GM20000 (cell line): Measurements from ENCODE around the gene FZR1.

ENCODE experiments used
- DNase-seq: peaks from one replicate; pipeline ENCODE4 v3.0.0; 2012; ENCODE audit warnings: low spot score
- TF ChIP-seq, protein P1 (sequence below): IDR thresholded peaks from 2 replicates; pipeline ENCODE4 v1.5.1; 2012; ENCODE audit warnings: mild to moderate bottlenecking, control low read depth; ENCODE audit errors: extremely low read depth, missing control alignments

Gene FZR1

DNA sequence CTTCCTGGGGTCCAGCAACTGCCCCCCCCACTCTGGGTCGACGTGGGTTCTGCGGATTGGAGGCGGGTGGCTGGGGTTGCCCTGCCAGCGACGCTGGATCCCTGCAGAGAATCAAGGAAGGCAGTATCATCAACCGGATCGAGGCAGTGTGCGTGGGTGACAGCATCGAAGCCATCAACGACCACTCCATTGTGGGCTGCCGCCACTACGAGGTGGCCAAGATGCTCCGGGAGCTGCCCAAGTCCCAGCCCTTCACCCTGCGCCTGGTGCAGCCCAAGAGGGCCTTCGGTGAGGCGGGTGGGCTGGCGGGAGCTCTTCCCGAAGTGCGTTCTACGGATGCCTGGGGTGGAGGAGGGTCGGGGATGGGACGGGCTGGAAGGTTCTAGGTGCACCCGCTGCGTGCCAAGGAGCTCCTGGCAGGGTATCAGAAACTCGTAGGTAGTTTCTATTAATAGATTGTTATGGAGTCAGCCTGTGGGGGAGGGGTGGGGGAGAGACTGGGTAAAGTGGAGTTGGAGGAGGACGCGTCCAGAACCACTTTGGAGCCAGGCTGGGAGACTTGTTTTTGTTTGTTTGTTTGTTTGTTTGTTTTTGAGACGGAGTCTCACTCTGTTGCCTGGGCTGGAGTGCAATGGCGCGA is 80.7 kb downstream of the FZR1 start:
- peak; percentile 24 for DNase-seq
- TF ChIP-seq, protein P1, sequence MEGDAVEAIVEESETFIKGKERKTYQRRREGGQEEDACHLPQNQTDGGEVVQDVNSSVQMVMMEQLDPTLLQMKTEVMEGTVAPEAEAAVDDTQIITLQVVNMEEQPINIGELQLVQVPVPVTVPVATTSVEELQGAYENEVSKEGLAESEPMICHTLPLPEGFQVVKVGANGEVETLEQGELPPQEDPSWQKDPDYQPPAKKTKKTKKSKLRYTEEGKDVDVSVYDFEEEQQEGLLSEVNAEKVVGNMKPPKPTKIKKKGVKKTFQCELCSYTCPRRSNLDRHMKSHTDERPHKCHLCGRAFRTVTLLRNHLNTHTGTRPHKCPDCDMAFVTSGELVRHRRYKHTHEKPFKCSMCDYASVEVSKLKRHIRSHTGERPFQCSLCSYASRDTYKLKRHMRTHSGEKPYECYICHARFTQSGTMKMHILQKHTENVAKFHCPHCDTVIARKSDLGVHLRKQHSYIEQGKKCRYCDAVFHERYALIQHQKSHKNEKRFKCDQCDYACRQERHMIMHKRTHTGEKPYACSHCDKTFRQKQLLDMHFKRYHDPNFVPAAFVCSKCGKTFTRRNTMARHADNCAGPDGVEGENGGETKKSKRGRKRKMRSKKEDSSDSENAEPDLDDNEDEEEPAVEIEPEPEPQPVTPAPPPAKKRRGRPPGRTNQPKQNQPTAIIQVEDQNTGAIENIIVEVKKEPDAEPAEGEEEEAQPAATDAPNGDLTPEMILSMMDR = no peak
